GM21528 (cell line): ENCODE data around the gene CLEC16A.

ENCODE experiments used
- ATAC-seq: cut with Tn5 transposase; IDR thresholded peaks from one replicate; pipeline ENCODE4 v1.9.1; 2021; ENCODE audit warnings: mild to moderate bottlenecking, moderate library complexity; ENCODE audit not compliant: unreplicated experiment, low FRiP score

Gene CLEC16A

GRCh38 chr16:11164482-11165270 is 220.3 kb downstream of the CLEC16A start:
- no peak for ATAC-seq

- no peak for ATAC-seq
Observed at GRCh38 chr16:11165349-11165748, 221.0 kb downstream of the CLEC16A start.

GRCh38 chr16:11165894-11166665 is 221.7 kb downstream of the CLEC16A start:
- no peak for ATAC-seq

- no peak for ATAC-seq
Observed at GRCh38 chr16:11167581-11167980, 223.2 kb downstream of the CLEC16A start.

DNA sequence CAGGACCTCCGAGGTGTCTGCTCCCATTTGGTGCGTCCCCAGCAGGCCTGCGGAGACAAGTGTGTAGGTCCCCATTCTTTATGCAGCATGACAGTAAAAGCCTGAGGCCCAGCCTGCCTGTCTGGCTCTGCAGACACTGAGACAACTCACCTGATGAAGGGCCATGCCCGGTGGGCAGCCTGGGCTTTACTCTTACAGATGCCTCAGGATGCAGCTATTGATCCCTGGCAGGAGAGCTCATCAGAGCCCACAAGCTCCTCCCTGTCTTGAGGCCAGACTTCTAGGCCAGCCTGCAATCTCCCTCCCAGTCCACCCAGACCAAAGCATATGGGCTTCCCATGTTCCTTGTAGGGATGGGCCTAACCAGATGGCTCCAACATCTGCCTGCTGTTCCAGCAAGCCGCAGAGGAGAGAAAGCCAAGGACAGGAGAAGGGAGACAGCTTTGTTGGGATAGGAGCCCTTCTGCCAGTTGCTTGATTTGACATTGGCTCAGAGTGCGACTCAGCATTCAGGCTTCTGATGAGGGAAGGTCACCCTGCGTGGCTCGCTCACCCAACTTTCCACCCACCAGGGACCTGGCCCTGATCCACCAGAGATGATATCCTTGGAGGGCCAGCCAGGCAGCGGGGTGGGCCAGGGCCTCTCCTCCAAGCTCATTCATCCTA is 224.2 kb downstream of the CLEC16A start:
- ATAC-seq, result no peak

DNA sequence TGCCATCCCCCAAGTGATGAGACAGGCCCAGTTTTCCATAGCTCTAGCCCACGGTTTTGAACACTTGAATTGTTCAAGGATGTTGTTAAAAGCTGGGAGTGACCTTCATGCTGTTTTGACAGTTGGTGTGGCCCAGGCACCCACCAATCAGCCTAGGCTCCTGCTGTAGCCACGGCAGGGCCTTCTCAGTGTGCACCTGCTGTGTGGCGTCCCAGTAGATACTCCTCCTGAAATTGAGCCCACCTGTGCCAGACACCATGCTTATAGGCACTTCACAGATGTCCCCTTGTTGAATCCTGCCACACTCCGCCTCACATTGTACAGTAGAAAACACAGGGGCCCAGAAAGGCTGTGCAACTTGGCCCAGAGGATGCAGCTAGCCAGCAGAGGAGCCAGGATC is 225.3 kb downstream of the CLEC16A start:
- ATAC-seq, result no peak

- ATAC-seq, result no peak
Observed at GRCh38 chr16:11170201-11170600, 225.8 kb downstream of the CLEC16A start.

GRCh38 chr16:11170696-11171447 is 226.5 kb downstream of the CLEC16A start:
- ATAC-seq, result no peak

DNA sequence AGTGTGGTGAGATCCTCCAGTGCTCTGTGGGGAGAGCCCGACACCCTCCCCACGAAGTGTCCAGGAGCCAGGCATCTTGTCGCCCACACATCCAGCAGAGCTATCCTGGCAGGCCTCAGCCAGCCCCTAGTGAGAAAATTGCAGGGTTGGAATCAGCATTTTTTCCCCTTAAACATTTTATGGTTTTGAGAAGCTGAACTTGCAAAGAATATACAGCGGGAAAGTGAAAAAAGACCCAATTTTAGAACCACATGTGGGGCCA is 227.0 kb downstream of the CLEC16A start:
- ATAC-seq, result no peak

DNA sequence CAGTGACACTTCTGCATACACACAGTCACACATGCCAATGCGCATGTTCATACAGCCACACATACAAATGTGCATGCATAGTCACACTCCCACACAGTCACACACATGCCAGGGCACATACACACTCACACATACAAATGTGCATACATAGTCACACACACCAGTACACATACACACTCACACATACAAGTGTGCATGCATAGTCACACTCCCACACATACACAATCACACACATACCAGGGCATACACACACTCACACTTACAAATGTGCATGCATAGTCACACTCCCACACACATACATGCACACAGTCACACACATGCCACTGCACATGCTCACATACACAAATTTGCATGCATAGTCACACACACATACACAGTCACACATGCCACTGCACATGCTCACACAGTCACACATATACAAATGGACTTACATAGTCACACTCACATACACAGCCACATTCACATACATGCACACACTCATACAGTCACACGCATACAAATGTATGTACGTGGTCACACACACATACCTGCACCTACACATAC is 227.5 kb downstream of the CLEC16A start:
- no peak for ATAC-seq

DNA sequence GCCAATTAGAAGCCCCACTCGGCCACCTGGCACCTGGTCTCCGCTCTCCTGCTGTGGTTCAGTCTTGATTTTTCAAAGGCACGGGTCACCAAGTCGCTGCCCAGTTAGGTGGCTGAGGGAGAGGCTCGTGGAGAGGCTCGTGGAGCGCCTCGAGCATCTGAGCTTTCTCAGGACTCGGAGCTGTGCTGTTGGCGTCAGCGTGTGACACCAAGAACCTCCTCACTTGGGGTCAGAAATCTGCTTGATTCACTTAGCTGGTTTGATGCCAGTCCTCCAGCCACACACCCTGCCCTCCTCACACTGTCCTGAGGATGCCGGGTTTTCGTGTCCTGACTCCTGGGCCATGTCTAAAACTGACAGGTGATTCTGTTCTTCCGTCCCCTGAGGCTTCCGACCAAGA is 229.1 kb downstream of the CLEC16A start:
- ATAC-seq, result no peak

GRCh38 chr16:11174141-11174540 is 229.8 kb downstream of the CLEC16A start:
- no peak for ATAC-seq

DNA sequence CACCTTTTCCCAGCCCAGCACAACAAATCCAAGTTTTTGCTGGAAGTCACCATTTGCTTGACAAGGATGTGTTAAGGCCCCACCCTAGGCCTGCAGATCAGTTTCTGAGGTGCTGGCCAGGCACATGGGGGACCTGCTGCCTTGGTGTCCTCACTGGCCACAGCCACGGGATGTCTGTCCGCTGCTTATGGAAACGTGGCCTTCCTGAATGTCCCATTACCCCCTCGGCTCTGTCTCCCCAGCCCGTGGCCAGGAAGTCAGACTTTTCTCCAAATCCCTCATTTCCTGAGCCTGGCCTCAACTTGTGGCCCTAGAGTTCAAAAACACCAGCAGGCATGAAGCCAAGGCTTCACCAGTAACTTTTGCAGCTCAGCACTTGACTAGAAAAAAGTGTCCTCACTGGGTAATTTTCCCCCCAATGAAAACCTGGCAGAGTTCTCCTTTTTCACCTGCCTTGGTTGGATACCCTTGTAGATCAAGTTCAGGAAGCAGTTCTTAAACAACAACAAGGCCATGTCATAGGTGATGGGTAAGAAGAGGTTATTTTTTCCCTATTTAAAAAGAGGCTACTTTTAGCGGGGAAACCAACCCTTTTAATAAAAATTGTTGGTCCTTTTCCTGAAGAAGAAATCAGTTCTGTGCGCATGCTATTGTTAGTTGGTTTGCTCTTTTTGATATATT is 230.9 kb downstream of the CLEC16A start:
- ATAC-seq, result no peak

GRCh38 chr16:11175787-11176341 is 231.5 kb downstream of the CLEC16A start:
- ATAC-seq, result peak; percentile 63

- no peak for ATAC-seq
Observed at GRCh38 chr16:11177578-11178160, 233.3 kb downstream of the CLEC16A start.

GRCh38 chr16:11178424-11178823 is 234.1 kb downstream of the CLEC16A start:
- ATAC-seq, result no peak

DNA sequence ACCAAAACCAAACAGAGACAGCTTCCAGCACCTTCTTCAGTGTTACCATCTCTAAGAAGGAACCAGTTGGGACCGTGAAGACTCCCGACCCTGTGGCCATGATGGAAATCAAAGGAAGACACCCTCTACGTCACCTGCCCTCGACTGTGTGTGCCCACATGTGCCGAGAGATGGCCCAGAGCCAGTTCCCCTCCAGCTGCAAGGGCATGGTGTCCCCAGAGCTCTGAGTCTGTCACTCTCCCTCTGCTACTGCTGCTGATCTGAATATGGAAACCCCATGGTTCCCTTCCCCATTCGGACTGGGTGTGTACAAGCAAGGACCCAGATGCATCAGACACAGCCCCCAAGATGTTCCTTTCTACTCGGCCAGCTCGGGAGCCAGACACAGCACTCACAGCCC is 235.2 kb downstream of the CLEC16A start:
- no peak for ATAC-seq

DNA sequence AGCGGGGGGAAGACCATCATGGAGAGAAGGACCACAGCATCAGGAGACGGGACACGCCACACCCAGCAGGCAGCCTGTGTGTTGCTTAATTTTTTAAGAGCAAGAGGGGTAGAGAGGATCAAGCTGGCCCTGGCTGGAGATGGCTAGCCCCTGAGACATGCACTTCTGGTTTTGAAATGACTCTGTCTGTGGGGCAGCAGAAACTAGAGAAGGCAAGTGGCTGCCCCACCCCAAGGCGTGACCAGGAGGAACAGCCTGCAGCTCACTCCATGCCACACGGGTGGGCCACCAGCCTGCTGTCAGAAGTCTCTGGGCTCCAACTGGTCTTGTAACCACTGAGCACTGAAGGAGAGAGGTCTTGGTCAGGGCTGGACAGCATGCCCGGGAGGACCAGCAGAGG is 236.1 kb downstream of the CLEC16A start:
- ATAC-seq, result no peak

- no peak for ATAC-seq
Observed at GRCh38 chr16:11181242-11181898, 237.0 kb downstream of the CLEC16A start.
